ENCODE measurements around the gene NTSR2. TPM values are rescaled to one million over a fixed set of nuclear protein-coding genes. Genes with fewer than 3 reads are reported as not detected.
A peak's percentile ranks its signal among the peaks of the same experiment; 100 is the strongest.

NTSR2 gene
- not detected for total RNA-seq

GRCh38 chr2:11669454-11670291 is at the start of gene NTSR2:
TSS of gene NTSR2 (minus strand) at chr2:11670195. CDS start at chr2:11670129, 66 bp downstream.
- no peak within 1 kb of the TSS for H3K27ac Mint-ChIP-seq
- H3K27me3 Mint-ChIP-seq (ENCODE audit: low read depth): peaks cover 53% of the 10 kb centered on the region
- ATAC-seq (replicated peaks in 1 of 2) (peak; percentile 71 to 75), DNase-seq (peak; percentile 33 to 45)
- peaks cover 1 to 2% of the 10 kb centered on the region in 2 donors for H3K36me3 Mint-ChIP-seq (ENCODE audit: insufficient read depth in 2 of 2)
- no peak within 1 kb of the TSS for H3K4me3 Mint-ChIP-seq
- peaks cover 10% of the 10 kb centered on the region for H3K4me1 Mint-ChIP-seq (ENCODE audit: low read depth)
- H3K9me3 Mint-ChIP-seq: no peaks in the 10 kb centered on the region

- Mint-ChIP-seq H3K4me3 (peak overlapping the region; percentile 41 to 60), H3K9me3 (no peaks in the 10 kb centered on the region), H3K27ac (no peak overlapping the region), H3K27me3 (ENCODE audit: low read depth) (peaks cover 26% of the 10 kb centered on the region), H3K36me3 (ENCODE audit: insufficient read depth in 2 of 2) (no peaks in the 10 kb centered on the region), H3K4me1 (ENCODE audit: low read depth) (peaks cover 11% of the 10 kb centered on the region)
- no peak for DNase-seq
- ATAC-seq (replicated peaks in 1 of 2): peak; percentile 30 to 60
Measured at GRCh38 chr2:11719230-11719977, 49.4 kb upstream of the NTSR2 start.

GRCh38 chr2:11718606-11719005 is 48.6 kb upstream of the NTSR2 start:
- Mint-ChIP-seq H3K27ac (no peak overlapping the region), H3K9me3 (no peaks in the 10 kb centered on the region), H3K4me3 (no peak overlapping the region)

GRCh38 chr2:11717623-11718022 is 47.6 kb upstream of the NTSR2 start:
- Mint-ChIP-seq H3K4me3 (no peak overlapping the region), H3K36me3 (ENCODE audit: insufficient read depth in 2 of 2) (no peaks in the 10 kb centered on the region), H3K27me3 (ENCODE audit: low read depth) (peaks cover 26% of the 10 kb centered on the region), H3K27ac (no peak overlapping the region), H3K9me3 (no peaks in the 10 kb centered on the region), H3K4me1 (ENCODE audit: low read depth) (peaks cover 11% of the 10 kb centered on the region)
- ATAC-seq (replicated peaks in 1 of 2) (no peak), DNase-seq (no peak)

More at GRCh38 chr2:11718606-11719005, 48.6 kb upstream of the NTSR2 start:
- no peak for DNase-seq
- Mint-ChIP-seq H3K27me3 (ENCODE audit: low read depth) (peaks cover 26% of the 10 kb centered on the region), H3K4me1 (ENCODE audit: low read depth) (peaks cover 11% of the 10 kb centered on the region), H3K36me3 (ENCODE audit: insufficient read depth in 2 of 2) (no peaks in the 10 kb centered on the region)
- no peak for ATAC-seq (replicated peaks in 1 of 2)

GRCh38 chr2:11716689-11717321 is 46.8 kb upstream of the NTSR2 start:
- no peak overlapping the region for H3K27ac Mint-ChIP-seq
- DNase-seq (no peak), ATAC-seq (replicated peaks in 1 of 2) (no peak)
- H3K27me3 Mint-ChIP-seq (ENCODE audit: low read depth): peaks cover 20% of the 10 kb centered on the region
- H3K9me3 Mint-ChIP-seq: no peaks in the 10 kb centered on the region
- H3K36me3 Mint-ChIP-seq (ENCODE audit: insufficient read depth in 2 of 2): no peaks in the 10 kb centered on the region
- no peak overlapping the region for H3K4me3 Mint-ChIP-seq
- H3K4me1 Mint-ChIP-seq (ENCODE audit: low read depth): peaks cover 11% of the 10 kb centered on the region

GRCh38 chr2:11715987-11716652 is 46.1 kb upstream of the NTSR2 start:
- Mint-ChIP-seq H3K36me3 (ENCODE audit: insufficient read depth in 2 of 2) (no peaks in the 10 kb centered on the region), H3K4me3 (no peak overlapping the region), H3K4me1 (ENCODE audit: low read depth) (peaks cover 11% of the 10 kb centered on the region), H3K27ac (no peak overlapping the region), H3K9me3 (no peaks in the 10 kb centered on the region), H3K27me3 (ENCODE audit: low read depth) (peaks cover 20% of the 10 kb centered on the region)
- ATAC-seq (replicated peaks in 1 of 2) (no peak), DNase-seq (no peak)

GRCh38 chr2:11713815-11714214 is 43.8 kb upstream of the NTSR2 start:
- Mint-ChIP-seq H3K4me1 (ENCODE audit: low read depth) (no peaks in the 10 kb centered on the region), H3K27ac (no peak overlapping the region), H3K27me3 (ENCODE audit: low read depth) (no peaks in the 10 kb centered on the region), H3K36me3 (ENCODE audit: insufficient read depth in 2 of 2) (no peaks in the 10 kb centered on the region), H3K9me3 (no peaks in the 10 kb centered on the region), H3K4me3 (no peak overlapping the region)
- no peak for DNase-seq
- ATAC-seq (replicated peaks in 1 of 2): no peak

- no peak overlapping the region for H3K27ac Mint-ChIP-seq
- H3K4me3 Mint-ChIP-seq: no peak overlapping the region
- ATAC-seq (replicated peaks in 1 of 2): peak in 1 of 2 donors; percentile 28
- H3K36me3 Mint-ChIP-seq (ENCODE audit: insufficient read depth in 2 of 2): no peaks in the 10 kb centered on the region
- DNase-seq: no peak
- no peaks in the 10 kb centered on the region for H3K9me3 Mint-ChIP-seq
- no peaks in the 10 kb centered on the region for H3K4me1 Mint-ChIP-seq (ENCODE audit: low read depth)
- H3K27me3 Mint-ChIP-seq (ENCODE audit: low read depth): no peaks in the 10 kb centered on the region
Measured at GRCh38 chr2:11712866-11713265, 42.9 kb upstream of the NTSR2 start.

- H3K27ac Mint-ChIP-seq: no peak overlapping the region
- H3K27me3 Mint-ChIP-seq (ENCODE audit: low read depth): no peaks in the 10 kb centered on the region
- H3K9me3 Mint-ChIP-seq: no peaks in the 10 kb centered on the region
- DNase-seq (no peak), ATAC-seq (replicated peaks in 1 of 2) (no peak)
- H3K4me1 Mint-ChIP-seq (ENCODE audit: low read depth): no peaks in the 10 kb centered on the region
- no peak overlapping the region for H3K4me3 Mint-ChIP-seq
- H3K36me3 Mint-ChIP-seq (ENCODE audit: insufficient read depth in 2 of 2): no peaks in the 10 kb centered on the region
Measured at GRCh38 chr2:11711751-11712150, 41.8 kb upstream of the NTSR2 start.

- no peaks in the 10 kb centered on the region for H3K4me1 Mint-ChIP-seq (ENCODE audit: low read depth)
- no peaks in the 10 kb centered on the region for H3K9me3 Mint-ChIP-seq
- no peak for DNase-seq
- ATAC-seq (replicated peaks in 1 of 2): no peak
- no peak overlapping the region for H3K4me3 Mint-ChIP-seq
- no peaks in the 10 kb centered on the region for H3K36me3 Mint-ChIP-seq (ENCODE audit: insufficient read depth in 2 of 2)
- no peaks in the 10 kb centered on the region for H3K27me3 Mint-ChIP-seq (ENCODE audit: low read depth)
- no peak overlapping the region for H3K27ac Mint-ChIP-seq
Measured at GRCh38 chr2:11711354-11711716, 41.3 kb upstream of the NTSR2 start.

- Mint-ChIP-seq H3K27me3 (ENCODE audit: low read depth) (no peaks in the 10 kb centered on the region), H3K4me3 (no peak overlapping the region), H3K4me1 (ENCODE audit: low read depth) (no peaks in the 10 kb centered on the region), H3K36me3 (ENCODE audit: insufficient read depth in 2 of 2) (no peaks in the 10 kb centered on the region), H3K27ac (no peak overlapping the region), H3K9me3 (no peaks in the 10 kb centered on the region)
- ATAC-seq (replicated peaks in 1 of 2) (no peak), DNase-seq (no peak)
Measured at GRCh38 chr2:11710632-11711353, 40.8 kb upstream of the NTSR2 start.

GRCh38 chr2:11710210-11710609 is 40.2 kb upstream of the NTSR2 start:
- ATAC-seq (replicated peaks in 1 of 2) (no peak), DNase-seq (no peak)
- H3K9me3 Mint-ChIP-seq: no peaks in the 10 kb centered on the region
- H3K27me3 Mint-ChIP-seq (ENCODE audit: low read depth): no peaks in the 10 kb centered on the region
- H3K36me3 Mint-ChIP-seq (ENCODE audit: insufficient read depth in 2 of 2): no peaks in the 10 kb centered on the region
- no peak overlapping the region for H3K4me3 Mint-ChIP-seq
- H3K4me1 Mint-ChIP-seq (ENCODE audit: low read depth): no peaks in the 10 kb centered on the region
- H3K27ac Mint-ChIP-seq: no peak overlapping the region
